Measurements from ENCODE around the gene B4GALNT3.
"Not testable (repeated sequence)": the region's sequence is repeated elsewhere in the genome, so short reads cannot be mapped to it uniquely, and the experiment has no call there.

The B4GALNT3 gene

DNA sequence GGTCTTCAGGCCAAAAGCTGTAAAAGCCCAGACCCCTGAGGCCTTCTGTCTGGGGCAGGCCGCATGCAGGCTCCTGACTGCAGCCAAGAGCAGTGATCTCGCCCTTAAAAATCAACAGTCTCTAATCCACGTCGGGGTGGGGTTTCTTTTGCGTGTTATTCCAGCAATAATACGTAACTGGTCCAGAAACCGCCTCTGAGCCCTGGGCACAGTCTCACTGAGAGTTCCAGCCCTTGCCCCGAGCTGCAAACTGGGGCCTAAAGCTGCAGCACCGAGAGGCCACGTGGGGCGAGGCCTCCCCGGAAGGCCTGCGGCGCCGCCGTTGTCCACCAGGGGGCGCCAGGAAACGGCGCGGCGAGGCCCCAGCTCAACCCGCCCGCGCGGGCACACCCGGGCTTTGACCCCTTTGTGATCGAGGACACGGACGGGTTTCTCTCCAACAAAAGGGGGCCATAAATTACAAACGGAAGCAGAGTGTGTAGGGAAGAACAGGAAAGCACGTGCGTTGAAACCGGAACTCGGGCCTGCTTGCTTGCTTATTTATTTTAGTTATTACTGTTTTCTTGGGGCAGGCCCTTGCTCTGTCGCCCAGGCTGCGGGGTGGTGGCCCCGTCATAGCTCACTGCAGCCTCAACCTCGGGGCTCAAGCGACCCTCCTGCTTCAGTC, 116.3 kb downstream of the B4GALNT3 start:
- DNase-seq (ENCODE audit: low read depth) = no peak

DNA sequence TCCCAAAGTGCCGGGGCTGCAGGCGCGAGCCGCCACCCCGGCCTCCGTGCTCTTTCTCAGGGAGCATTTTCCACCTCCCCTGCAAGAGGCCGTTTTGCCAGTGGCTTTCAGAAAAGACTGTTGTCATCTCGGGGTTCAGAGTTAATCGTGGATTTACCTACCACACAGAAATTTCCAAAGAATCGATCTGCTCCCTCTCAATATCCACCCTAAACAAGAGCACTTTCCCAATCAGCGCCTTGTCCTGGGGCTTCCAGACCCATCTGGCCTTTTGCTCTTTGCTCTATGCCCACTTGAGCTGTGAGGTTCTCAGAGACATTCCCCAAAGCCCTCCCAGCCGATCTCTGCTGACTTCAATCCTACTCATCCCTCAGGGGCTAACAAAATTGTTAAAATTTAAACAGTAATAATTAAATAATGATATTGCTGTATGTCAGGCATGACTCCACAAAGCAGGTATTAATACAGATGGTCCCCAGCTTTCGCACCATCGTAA, 116.9 kb downstream of the B4GALNT3 start:
- no peak for DNase-seq (ENCODE audit: low read depth)

DNA sequence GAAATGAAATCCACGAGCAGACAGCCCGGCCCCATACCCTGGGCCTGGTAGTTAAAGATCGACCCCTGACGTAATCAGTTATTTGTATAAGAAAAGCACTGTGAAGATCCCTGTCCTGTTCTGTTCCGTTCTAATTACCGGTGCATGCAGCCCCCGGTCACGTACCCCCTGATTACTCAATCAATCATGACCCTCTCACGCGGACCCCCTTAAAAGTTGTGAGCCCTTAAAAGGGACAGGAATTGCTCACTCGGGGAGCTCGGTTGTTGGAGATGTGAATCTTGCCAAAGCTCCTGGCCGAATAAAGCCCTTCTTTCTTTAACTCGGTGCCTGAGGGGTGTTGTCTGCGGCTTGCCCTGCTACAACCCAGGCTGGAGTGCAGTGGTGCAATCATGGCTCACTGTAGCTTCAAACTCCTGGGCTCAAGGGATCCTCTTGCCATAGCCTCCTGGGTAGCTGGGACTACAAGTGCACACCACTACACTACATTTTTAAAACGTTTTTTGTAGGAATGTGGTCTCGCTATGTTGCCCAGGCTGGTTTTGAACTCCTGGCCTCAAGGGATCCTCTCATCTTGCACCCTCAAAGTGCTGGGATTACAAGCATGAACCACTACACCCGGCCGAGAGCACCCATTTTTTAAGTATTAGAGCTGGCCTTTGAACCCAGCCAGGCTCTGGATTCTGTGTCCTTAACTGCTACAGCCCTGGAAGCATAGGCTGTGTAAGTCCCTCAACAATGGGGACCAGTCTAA, 118.4 kb downstream of the B4GALNT3 start:
- not testable (repeated sequence) for DNase-seq (ENCODE audit: low read depth)

DNA sequence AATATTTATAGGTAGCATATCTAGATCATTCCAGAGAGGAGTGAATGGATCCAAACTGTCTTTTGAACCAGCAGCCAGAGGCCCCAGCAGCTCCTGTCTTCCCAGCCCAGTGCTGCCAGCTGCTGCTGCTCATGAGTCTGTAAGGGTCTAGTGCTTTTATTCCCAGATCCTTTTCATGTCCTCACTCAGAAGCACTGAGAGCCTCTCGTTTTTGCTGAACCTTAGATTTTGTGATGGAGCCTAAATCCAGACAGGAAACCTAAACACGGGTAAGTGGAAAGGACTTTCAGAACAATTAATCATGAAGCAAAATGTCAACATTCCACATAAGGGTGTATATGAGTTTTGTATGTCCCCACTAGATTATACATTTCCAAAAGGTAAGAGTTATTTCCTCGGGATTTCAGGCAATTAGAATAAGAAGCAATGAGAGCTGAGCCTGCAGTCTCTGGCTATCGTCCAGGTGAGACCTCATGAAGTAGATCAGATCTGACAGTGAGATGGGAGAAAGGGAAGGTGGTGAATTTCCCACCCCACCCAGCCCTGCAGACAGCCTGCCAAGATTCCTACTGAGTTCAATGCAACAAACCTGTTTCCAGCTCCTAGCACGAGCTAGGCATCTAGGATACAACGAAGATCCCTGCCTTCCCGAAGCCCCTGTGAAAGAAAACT, 119.1 kb downstream of the B4GALNT3 start:
- DNase-seq (ENCODE audit: low read depth) = no peak

DNA sequence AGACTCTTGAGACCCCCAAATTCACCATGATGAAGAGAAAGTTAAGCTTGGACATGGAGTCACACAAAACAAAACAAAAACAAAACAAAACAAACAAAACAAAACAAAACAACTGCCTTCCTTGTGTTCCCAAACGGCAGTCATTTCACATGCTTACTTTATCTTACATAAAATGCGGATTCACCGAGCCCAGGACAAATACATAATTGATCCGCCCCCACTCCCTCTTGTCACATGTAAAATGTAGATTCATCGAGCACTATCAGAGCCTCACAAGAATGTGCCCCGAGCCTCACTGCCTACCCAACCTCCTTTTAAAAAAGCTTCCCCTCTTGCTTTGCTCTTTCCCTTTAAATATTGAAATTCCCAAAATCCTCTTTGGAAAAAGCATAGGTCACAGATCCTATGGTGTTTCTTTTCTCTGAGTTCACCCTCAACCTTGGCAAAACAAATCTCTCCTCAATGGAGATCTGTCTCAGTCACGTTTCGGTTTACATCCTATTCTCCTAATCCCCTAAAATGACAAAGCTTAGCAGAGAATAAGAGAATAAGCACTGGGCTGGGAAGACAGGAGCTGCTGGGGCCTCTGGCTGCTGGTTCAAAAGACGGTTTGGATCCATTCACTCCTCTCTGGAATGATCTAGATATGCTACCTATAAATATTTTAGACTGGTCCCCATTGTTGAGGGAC, 119.8 kb downstream of the B4GALNT3 start:
- no peak for DNase-seq (ENCODE audit: low read depth)

DNA sequence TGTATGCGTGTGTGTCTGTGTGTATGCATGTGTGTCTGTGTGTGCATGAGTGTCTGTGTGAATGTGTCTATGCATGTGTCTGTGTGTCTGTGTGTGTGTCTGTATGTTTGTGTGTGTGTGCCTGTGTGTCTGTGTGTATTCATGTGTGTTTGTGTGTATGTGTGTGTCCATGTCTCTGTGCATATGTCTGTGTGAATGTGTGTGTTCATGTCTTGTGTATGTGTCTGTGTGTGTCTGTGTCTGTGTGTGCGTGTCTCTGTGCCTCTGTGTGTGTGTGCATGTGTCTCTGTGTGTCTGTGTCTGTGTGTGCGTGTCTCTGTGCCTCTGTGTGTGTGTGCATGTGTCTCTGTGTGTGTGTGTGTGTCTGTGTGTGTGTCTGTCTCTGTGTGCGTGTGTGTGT, 121.1 kb downstream of the B4GALNT3 start:
- DNase-seq (ENCODE audit: low read depth) = no peak

DNA sequence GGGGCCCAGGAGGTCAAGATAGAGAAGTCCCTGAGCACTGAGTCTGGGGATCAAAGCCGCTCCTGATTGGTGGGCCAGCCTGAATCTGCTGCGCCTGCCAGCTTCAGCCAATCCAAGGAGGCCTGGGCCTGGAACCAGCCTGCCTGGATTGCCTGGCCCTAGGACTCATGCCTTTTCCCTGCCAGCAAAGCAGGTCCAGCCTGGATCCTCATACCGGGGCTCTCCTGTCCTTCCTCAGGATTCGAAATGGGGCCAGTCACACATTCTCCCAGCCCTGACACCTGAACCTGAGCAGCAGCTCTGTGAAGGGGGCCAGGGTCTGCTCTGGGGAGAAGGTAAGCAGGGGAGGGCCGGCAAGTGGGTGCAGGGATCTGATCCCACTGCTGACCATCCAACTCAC, 121.6 kb downstream of the B4GALNT3 start:
- DNase-seq (ENCODE audit: low read depth) = no peak

DNA sequence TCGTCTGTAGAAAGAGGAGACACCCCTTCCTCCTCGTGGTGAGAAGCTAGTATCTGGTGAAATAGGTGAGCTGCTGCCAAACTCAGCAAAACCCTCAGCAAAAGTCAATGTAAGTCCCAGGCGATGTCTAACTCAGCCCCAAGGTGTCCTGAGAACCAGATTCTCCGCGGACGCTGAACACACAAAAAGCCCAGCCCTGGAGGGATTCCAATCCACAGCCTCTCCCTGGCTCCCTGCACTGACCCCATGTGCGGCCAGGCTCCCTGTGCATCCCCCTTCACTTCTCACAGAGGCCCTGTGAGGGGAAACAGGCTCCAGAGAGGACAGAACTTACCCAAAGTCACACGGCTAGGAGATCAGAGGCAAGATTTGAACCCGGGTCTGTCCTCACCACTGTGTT, 122.0 kb downstream of the B4GALNT3 start:
- no peak for DNase-seq (ENCODE audit: low read depth)

DNA sequence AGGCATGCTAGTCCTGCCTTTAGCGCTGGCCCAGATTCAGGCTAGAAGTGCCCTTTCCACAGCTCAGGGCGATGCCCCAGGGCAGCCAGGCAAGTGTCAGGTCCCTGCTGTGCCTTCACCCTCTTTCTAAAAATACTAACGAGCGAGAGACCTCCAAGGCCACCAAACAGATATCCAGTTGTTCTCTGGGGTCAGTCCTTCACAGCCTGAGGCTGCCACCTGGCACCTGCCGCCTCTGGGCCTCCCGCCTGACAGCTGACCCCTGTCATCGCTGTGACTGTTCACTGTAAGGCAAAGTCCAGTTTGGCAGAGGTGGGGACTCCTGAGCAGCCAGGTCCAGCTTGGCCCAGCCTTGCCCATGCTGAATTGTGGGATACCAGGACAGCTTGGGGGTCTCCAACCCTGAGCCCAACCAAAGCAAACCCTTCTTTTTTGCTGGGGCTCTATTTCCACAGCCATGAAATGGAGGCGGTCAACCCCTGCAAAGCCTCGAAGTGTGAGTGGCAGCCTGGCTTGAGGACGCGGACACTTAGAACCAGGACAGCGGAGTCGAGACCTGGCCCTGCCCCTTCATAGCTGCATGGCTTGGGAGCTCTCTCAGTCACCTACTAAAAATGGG, 123.6 kb downstream of the B4GALNT3 start:
- DNase-seq (ENCODE audit: low read depth) = no peak

DNA sequence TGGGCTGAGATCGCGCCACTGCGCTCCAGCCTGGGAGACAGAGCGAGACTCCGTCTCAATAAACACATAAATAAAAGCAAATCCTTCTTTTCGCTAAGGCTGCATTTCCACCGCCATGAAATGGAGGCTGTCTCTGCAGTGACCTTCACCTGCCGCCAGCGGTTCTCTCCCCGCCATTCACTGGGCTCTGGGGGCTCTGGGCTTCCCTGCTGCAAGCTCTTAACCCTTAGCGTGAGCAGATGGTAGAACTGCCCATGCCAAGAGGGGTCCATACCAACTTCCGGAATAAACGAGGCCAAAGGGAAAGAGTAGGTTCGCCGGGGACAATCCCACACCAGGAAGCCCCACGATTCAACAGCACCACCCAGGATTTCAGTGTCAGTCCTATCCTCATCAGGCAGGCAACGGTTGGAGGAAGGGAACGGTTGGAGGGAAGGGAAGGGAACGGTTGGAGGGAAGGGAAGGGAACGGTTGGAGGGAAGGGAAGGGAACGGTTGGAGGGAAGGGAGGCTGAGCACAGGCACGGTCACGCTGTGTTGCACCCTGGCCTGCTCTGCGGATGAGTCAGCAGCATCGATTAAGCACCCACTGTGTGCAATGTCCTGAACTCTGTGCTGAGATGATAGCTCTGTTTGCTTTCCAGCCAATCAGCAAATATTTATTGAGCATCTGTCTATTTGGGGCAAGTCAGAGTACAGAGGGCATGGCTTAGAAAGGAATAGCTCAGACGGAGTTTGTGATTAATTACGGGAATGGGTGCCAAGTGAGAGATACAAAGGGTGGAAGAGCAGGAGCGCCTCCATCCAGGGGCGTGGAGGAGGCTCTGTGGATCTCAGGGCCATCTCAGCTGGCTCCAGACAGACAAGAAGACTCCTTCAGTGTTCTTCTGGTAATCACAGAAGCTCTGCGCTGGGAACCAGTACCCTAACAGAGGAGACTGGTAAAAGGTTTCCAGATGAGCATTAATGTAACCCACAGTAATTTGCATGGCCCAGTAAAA, 125.6 kb downstream of the B4GALNT3 start:
- DNase-seq (ENCODE audit: low read depth) = no peak

DNA sequence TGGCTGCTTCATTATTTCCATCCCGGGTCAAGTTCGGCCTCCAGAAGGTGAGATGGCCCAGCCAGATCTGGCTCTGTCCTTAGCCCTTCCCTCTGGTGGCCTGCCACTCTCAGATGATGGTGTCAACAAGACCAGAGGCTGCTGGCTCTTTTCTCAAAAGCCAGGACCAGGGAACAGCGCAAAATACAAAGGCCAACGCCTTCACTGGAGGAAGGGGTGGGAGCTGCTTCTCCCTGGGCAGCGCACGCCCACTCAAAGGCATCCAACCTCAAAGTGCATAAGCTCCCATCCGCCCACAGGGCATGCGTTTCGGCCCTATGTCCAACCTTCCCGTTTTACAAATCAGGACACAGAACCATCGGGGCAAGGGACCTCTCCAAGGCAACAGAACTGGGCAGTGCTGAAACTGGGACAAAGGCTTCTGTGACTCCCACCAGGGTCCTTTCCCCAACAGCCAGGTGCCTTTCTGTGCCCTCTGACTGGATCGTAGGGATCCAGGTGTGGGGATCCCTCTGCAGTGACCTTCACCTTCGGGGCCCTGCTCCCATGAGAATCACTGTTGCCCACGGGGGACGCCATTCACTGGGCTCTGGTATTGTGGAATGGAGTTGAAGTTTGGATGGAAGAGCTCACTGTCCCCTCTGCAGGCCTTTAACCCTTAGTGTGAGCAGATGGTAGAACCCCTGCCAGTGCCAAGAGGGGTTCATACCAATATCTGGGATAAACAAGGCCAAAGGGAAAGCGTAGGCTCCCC, 126.8 kb downstream of the B4GALNT3 start:
- DNase-seq (ENCODE audit: low read depth) = no peak

DNA sequence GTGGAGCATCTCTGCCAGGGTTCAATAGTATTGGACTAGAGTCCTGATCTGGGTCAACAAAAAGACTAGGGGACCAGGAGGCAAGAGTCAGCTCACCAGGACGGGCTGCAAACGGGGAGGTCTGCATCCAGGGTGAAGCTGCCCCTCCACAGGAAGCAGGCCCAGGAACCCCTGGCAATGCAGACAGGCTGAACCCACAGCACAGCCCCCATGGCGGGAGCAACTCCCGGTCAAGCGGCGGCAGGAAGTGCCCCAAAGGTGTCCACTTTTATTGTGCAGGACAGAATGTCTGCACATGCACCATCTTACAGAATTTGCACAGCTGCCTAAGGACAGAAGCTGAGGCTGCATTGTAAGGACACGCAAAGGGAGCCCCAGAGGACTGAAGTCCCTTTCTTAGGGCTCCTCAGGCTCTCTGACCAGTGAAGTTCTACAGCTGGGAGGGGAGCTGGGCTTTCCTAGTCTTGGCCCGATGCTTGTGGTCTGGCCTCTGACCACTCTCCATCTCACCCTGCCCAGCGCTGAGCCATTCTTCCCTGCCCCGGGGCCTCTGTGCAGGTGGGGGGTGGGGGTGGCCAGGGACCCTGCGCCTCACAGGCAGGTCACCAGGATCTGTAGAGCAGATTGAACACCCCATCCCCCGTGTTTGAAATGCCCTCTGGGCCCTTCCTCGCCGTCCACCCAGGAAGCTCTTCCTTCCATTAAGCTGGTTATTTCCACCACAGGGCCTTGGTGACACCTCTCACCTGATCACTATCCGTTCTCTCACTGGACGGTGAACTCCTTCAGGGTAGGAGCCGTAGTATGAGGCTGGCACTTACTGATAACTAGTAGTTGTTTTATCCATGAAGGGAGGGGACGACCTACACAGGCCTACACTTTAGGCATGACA, 127.6 kb downstream of the B4GALNT3 start:
- DNase-seq (ENCODE audit: low read depth) = no peak

DNA sequence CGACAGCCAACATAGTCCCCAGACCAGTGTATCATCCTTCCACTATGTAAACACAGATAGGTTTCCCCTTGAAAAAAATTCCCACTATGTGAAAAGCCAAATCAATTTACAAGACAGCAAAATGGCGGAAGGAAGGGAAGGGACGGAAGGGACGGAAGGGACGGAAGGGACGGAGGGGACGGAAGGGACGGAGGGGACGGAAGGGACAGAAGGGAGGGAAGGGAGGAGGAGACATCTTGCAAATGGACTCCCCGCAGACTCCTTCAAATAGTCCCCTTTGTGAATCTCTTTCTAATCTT, 128.2 kb downstream of the B4GALNT3 start:
- DNase-seq (ENCODE audit: low read depth) = no peak

DNA sequence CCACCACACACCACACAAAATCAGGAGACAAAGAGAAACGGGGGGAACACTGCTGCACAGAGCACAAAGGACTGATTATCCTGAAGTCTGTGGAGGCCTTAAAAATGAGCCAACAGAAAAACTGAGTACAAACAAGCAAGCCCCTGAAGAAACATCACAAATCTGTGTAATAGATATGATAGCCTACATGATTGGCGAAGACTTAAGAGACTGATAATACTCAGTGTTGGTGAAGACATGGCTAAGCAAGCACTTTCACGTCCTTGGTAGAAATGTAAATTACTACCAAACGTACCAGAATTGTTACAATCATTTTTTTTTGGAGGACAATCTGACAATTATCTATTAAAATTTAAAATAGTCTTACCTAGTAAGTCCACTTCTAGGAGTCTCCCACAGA, 128.9 kb downstream of the B4GALNT3 start:
- DNase-seq (ENCODE audit: low read depth) = no peak

DNA sequence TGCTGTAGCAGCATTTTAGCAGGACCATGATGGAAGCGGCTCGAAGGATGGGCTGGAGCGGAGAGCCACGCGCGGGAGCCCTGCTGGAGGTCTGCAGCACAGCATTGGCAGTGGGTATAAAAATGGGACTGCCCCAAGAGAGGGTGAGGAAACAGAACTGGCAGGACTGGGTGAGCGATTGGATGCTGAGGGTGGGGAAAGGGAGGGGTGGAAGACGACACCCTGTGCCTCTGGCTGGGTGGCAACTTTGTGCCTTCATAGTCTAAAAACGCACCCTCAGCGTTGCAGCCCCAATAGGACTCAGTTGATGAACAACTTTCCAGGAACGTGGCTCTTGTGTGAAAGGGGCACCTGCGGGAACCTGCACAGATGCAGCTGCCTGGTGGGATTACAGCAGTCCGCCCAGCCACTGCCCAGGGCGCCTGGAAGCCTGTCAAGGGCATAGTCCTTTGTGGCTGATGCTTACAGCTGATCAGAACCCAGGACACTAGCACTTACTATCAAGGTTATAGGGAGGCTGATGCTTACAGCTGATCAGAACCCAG, 130.5 kb downstream of the B4GALNT3 start:
- no peak for DNase-seq (ENCODE audit: low read depth)

DNA sequence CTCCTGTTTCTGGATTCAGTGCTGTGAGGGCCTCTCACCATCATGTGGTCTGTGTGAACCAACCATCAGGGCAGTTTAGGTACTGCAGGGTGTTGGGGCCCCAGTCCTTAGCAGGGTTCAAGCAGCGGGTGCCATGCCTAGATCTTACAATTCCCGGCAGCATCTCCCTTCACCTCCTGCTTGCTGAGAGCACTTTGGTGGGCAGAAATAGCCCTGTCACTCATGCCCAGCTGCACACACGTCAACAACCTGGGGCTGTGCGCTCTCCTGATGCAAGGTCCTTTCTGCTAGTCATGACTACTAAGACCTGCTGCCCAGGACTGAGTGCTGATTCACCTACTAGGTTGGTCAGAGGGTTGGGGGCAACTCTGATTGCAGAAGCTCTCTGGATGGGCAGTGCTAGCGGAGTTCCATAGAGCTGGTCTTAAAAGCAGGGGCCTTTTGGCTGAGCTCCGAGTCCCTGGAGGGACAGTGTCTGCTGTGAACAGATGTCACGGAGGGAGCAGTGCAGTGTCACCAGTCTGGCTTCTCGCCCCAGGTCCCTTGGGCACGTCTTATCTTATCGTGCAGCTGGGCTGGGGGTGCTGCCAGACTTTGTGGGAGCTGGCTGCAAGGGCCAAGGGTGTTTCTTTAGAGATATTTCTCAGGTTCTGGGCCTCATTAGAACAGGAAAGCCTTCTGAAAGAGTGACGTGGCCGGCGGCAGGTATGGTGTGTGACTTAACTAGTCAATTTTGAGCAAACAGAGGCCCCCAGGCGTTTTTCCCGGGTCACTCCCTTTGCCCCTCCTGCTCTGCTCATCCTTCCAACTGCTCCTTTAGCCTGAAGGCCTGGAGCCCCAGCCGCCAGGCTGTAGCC, 131.7 kb downstream of the B4GALNT3 start:
- DNase-seq (ENCODE audit: low read depth) = no peak

DNA sequence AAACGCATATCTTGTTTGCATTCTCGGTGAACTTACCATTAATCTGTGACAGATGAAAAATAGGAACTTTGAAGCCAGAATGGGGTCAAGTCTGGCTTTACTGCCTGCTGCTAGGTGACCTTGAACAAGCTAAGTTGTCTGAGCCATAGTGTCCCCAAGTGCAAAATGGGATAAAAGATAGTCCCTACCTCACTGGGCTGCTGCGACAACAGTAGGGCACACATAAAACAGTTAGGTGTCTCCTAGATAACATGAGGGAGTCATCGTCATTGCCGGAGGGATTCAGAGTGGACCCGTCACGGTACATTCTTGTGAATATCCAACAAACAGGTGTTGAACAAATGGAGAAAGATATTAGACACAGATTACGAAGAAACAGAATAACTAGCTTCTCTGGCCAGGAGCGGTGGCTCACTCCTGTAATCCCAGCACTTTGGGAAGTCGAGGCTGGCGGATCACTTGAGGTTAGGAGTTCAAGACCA, 132.3 kb downstream of the B4GALNT3 start:
- no peak for DNase-seq (ENCODE audit: low read depth)

Data from GM04503 (cell line).